GM18519 (cell line): ENCODE data around the gene TMIGD1.
A peak's percentile ranks its signal among the peaks of the same experiment; 100 is the strongest.

Experiments
- ATAC-seq: cut with Tn5 transposase; IDR thresholded peaks from one replicate; pipeline ENCODE4 v1.9.1; 2021; ENCODE audit warnings: mild to moderate bottlenecking, moderate library complexity; ENCODE audit not compliant: unreplicated experiment, low FRiP score

The TMIGD1 gene

GRCh38 chr17:30333503-30334360 lies at the start of gene TMIGD1:
TSS of gene TMIGD1 (minus strand) at chr17:30334057. CDS start at chr17:30332133, 1,924 bp downstream.
- no peak for ATAC-seq

GRCh38 chr17:30382345-30382744 lies 48.5 kb upstream of the TMIGD1 start:
- ATAC-seq, result no peak

GRCh38 chr17:30381340-30381659 lies 47.4 kb upstream of the TMIGD1 start:
- no peak for ATAC-seq

- no peak for ATAC-seq
Measured at GRCh38 chr17:30380643-30381339, 46.9 kb upstream of the TMIGD1 start.

- ATAC-seq, result no peak
Measured at GRCh38 chr17:30379903-30380381, 46.1 kb upstream of the TMIGD1 start.

GRCh38 chr17:30379303-30379902 lies 45.5 kb upstream of the TMIGD1 start:
- ATAC-seq, result no peak

- peak; percentile 57 for ATAC-seq
Measured at GRCh38 chr17:30378825-30379302, 45.0 kb upstream of the TMIGD1 start, which contains the start of gene CPD. TSS of gene CPD (plus strand) at chr17:30378927. CDS start at chr17:30378981, 54 bp downstream.

- ATAC-seq, result peak; percentile 4
Measured at GRCh38 chr17:30378241-30378824, 44.5 kb upstream of the TMIGD1 start.

- no peak for ATAC-seq
Measured at GRCh38 chr17:30377574-30378240, 43.9 kb upstream of the TMIGD1 start.

GRCh38 chr17:30376621-30377452 lies 43.0 kb upstream of the TMIGD1 start:
- ATAC-seq, result no peak

- ATAC-seq, result no peak
Measured at GRCh38 chr17:30375661-30376060, 41.8 kb upstream of the TMIGD1 start.

GRCh38 chr17:30372755-30373154 lies 38.9 kb upstream of the TMIGD1 start:
- ATAC-seq, result no peak

GRCh38 chr17:30369995-30370394 lies 36.1 kb upstream of the TMIGD1 start:
- ATAC-seq, result no peak

GRCh38 chr17:30368912-30369720 lies 35.3 kb upstream of the TMIGD1 start:
- ATAC-seq, result no peak

- ATAC-seq, result no peak
Measured at GRCh38 chr17:30366536-30366935, 32.7 kb upstream of the TMIGD1 start.

GRCh38 chr17:30363715-30364202 lies 29.9 kb upstream of the TMIGD1 start:
- peak; percentile 51 for ATAC-seq

GRCh38 chr17:30361766-30362279 lies 28.0 kb upstream of the TMIGD1 start:
- no peak for ATAC-seq
